Measurements from ENCODE around the gene FIG4.

The FIG4 gene

DNA sequence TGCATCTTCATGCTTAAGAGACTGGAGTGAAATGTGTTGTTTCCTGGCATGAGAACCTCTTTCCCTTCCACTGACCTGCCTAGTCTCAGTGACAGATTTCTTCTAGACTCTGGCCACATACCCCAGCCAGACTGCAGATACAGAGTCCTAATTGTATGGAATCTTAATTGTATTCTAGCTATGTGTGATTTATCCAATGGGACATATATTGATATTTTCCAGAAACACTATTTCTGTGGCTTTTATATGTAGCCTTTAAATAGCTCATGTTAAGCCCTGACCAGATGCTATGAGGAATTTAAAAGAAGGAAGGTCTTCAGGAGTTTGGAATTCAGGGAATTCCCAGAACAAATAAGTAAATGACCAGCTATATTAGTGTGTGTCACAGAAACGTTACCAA lies 99.0 kb downstream of the FIG4 start:
- TF ChIP-seq, protein P1, sequence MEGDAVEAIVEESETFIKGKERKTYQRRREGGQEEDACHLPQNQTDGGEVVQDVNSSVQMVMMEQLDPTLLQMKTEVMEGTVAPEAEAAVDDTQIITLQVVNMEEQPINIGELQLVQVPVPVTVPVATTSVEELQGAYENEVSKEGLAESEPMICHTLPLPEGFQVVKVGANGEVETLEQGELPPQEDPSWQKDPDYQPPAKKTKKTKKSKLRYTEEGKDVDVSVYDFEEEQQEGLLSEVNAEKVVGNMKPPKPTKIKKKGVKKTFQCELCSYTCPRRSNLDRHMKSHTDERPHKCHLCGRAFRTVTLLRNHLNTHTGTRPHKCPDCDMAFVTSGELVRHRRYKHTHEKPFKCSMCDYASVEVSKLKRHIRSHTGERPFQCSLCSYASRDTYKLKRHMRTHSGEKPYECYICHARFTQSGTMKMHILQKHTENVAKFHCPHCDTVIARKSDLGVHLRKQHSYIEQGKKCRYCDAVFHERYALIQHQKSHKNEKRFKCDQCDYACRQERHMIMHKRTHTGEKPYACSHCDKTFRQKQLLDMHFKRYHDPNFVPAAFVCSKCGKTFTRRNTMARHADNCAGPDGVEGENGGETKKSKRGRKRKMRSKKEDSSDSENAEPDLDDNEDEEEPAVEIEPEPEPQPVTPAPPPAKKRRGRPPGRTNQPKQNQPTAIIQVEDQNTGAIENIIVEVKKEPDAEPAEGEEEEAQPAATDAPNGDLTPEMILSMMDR (conservative IDR thresholded peaks at IDR 0.05; ENCODE audit: low read length), result no peak
- no peak for TF ChIP-seq EZH2phosphoT487 (IDR thresholded peaks at IDR 0.05; ENCODE audit: borderline replicate concordance)
- no peaks in the 10 kb centered on the region for H3K9me3 ChIP-seq (ENCODE audit: insufficient read depth, low read depth, low read length)
- no peaks in the 10 kb centered on the region for H4K20me1 ChIP-seq (ENCODE audit: insufficient read depth, low read length, poor library complexity, severe bottlenecking)
- H3K4me3 ChIP-seq (ENCODE audit: low read length, poor library complexity, severe bottlenecking), result no peak overlapping the region
- no peaks in the 10 kb centered on the region for H3K9me2 ChIP-seq (replicated peaks; ENCODE audit: low read depth, low read length)
- H3K9ac ChIP-seq (ENCODE audit: low read depth, low read length, poor library complexity, severe bottlenecking), result no peak overlapping the region
- no peaks in the 10 kb centered on the region for H3F3A ChIP-seq (ENCODE audit: low read depth)
- H3K27me3 ChIP-seq (ENCODE audit: insufficient read depth, low read length, poor library complexity, severe bottlenecking), result no peaks in the 10 kb centered on the region
- H3K79me2 ChIP-seq (ENCODE audit: insufficient read depth, low read length), result no peaks in the 10 kb centered on the region
- H3K4me1 ChIP-seq (ENCODE audit: insufficient read depth, low read length, poor library complexity, severe bottlenecking), result no peaks in the 10 kb centered on the region
- no peaks in the 10 kb centered on the region; the same call in 1 of the 2 replicates for H3K36me3 ChIP-seq (ENCODE audit: insufficient read depth, low read length)
- no peak overlapping the region for H2AFZ ChIP-seq (ENCODE audit: low read length)
- H3K4me2 ChIP-seq (ENCODE audit: low read depth, low read length, poor library complexity, severe bottlenecking), result no peak overlapping the region

DNA sequence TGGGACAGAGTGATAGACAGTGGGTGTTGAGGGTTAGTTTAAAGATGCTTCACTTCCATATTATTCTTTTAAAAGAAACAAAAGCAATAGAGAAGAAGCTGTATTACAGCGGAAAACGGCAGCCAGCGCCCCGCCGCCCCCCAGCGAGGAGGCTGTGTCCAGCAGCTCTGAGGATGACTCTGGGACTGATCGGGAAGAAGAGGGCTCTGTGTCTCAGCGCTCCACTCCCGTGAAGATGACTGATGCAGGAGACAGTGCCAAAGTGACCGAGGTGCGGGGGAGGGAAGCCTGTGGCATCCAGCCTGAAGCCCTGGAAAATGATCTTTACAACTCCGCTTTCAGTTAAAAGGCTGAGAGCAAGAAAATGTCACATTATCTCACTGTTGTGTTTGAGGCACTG lies 100.2 kb downstream of the FIG4 start:
- Histone ChIP-seq H3K9ac (ENCODE audit: low read depth, low read length, poor library complexity, severe bottlenecking) (no peak overlapping the region), H3K4me3 (ENCODE audit: low read length, poor library complexity, severe bottlenecking) (no peak overlapping the region), H3K36me3 (ENCODE audit: insufficient read depth, low read length) (no peaks in the 10 kb centered on the region; the same call in 1 of the 2 replicates), H2AFZ (ENCODE audit: low read length) (no peak overlapping the region), H3K79me2 (ENCODE audit: insufficient read depth, low read length) (no peaks in the 10 kb centered on the region), H3K27me3 (ENCODE audit: insufficient read depth, low read length, poor library complexity, severe bottlenecking) (no peaks in the 10 kb centered on the region), H4K20me1 (ENCODE audit: insufficient read depth, low read length, poor library complexity, severe bottlenecking) (no peaks in the 10 kb centered on the region), H3K4me1 (ENCODE audit: insufficient read depth, low read length, poor library complexity, severe bottlenecking) (no peaks in the 10 kb centered on the region), H3K9me3 (ENCODE audit: insufficient read depth, low read depth, low read length) (no peaks in the 10 kb centered on the region), H3K9me2 (replicated peaks; ENCODE audit: low read depth, low read length) (no peaks in the 10 kb centered on the region), H3F3A (ENCODE audit: low read depth) (no peaks in the 10 kb centered on the region), H3K4me2 (ENCODE audit: low read depth, low read length, poor library complexity, severe bottlenecking) (no peak overlapping the region)
- TF ChIP-seq EZH2phosphoT487 (IDR thresholded peaks at IDR 0.05; ENCODE audit: borderline replicate concordance), result no peak

DNA sequence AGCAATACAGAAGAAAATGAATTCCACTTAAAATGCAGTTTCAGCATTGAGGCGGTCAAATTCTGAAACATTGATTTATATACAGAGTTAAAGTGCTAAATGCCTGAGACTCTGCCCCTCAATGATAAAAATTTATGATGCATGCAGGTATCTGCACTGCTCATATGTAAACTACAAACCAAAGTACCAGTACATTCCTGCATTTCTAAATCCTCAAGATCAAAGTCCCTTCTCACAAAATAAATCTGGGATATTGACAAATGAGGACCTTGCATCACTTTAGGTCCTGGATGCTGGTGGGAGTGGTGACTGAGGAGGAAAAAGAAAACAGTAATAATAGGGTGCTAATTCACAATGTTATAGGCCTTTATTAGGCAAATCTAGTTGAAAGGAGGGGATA lies 101.9 kb downstream of the FIG4 start:
- H3K4me3 ChIP-seq (ENCODE audit: low read length, poor library complexity, severe bottlenecking), result no peak overlapping the region
- no peaks in the 10 kb centered on the region for H3K79me2 ChIP-seq (ENCODE audit: insufficient read depth, low read length)
- no peak overlapping the region for H3K4me2 ChIP-seq (ENCODE audit: low read depth, low read length, poor library complexity, severe bottlenecking)
- H3K9ac ChIP-seq (ENCODE audit: low read depth, low read length, poor library complexity, severe bottlenecking), result no peak overlapping the region
- no peaks in the 10 kb centered on the region for H3K4me1 ChIP-seq (ENCODE audit: insufficient read depth, low read length, poor library complexity, severe bottlenecking)
- H3F3A ChIP-seq (ENCODE audit: low read depth), result no peaks in the 10 kb centered on the region
- H4K20me1 ChIP-seq (ENCODE audit: insufficient read depth, low read length, poor library complexity, severe bottlenecking), result no peaks in the 10 kb centered on the region
- H3K9me3 ChIP-seq (ENCODE audit: insufficient read depth, low read depth, low read length), result no peaks in the 10 kb centered on the region
- H2AFZ ChIP-seq (ENCODE audit: low read length), result no peak overlapping the region
- no peaks in the 10 kb centered on the region for H3K27me3 ChIP-seq (ENCODE audit: insufficient read depth, low read length, poor library complexity, severe bottlenecking)
- no peaks in the 10 kb centered on the region for H3K36me3 ChIP-seq (ENCODE audit: insufficient read depth, low read length)
- no peaks in the 10 kb centered on the region for H3K9me2 ChIP-seq (replicated peaks; ENCODE audit: low read depth, low read length)
- TF ChIP-seq EZH2phosphoT487 (IDR thresholded peaks at IDR 0.05; ENCODE audit: borderline replicate concordance), result no peak
- TF ChIP-seq, protein P1 (conservative IDR thresholded peaks at IDR 0.05; ENCODE audit: low read length), result no peak

DNA sequence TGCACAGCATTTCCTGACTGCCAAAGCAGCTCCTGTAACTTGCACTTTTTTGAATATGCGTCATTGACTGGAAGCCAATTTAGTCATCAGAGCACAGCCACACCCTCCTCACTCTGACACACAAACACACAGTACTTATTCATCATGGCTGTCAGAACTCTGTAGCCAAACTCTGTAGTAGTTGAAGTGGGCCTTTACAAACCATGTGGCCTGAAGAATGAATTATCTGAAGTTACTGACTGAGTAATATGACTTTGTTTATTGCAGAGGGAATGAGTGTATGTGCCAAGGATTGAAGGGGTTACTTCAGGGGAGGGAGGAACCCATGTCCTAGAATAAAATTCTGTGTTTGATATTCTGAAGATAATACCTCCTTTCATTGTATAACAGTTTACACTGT lies 102.7 kb downstream of the FIG4 start:
- Histone ChIP-seq H3K79me2 (ENCODE audit: insufficient read depth, low read length) (no peaks in the 10 kb centered on the region), H3K4me1 (ENCODE audit: insufficient read depth, low read length, poor library complexity, severe bottlenecking) (no peaks in the 10 kb centered on the region), H3K4me3 (ENCODE audit: low read length, poor library complexity, severe bottlenecking) (no peak overlapping the region), H3K36me3 (ENCODE audit: insufficient read depth, low read length) (no peaks in the 10 kb centered on the region), H3K4me2 (ENCODE audit: low read depth, low read length, poor library complexity, severe bottlenecking) (no peak overlapping the region), H3F3A (ENCODE audit: low read depth) (no peaks in the 10 kb centered on the region), H3K9ac (ENCODE audit: low read depth, low read length, poor library complexity, severe bottlenecking) (no peak overlapping the region), H3K9me2 (replicated peaks; ENCODE audit: low read depth, low read length) (no peaks in the 10 kb centered on the region), H4K20me1 (ENCODE audit: insufficient read depth, low read length, poor library complexity, severe bottlenecking) (no peaks in the 10 kb centered on the region), H3K27me3 (ENCODE audit: insufficient read depth, low read length, poor library complexity, severe bottlenecking) (no peaks in the 10 kb centered on the region), H3K9me3 (ENCODE audit: insufficient read depth, low read depth, low read length) (no peaks in the 10 kb centered on the region), H2AFZ (ENCODE audit: low read length) (no peak overlapping the region)
- TF ChIP-seq EZH2phosphoT487 (IDR thresholded peaks at IDR 0.05; ENCODE audit: borderline replicate concordance), result no peak
- TF ChIP-seq, protein P1 (conservative IDR thresholded peaks at IDR 0.05; ENCODE audit: low read length), result no peak
